H9 (cell line): ENCODE results near the gene EFCAB6. TPM values are rescaled to one million over a fixed set of nuclear protein-coding genes. Genes with fewer than 3 reads are reported as not detected.

Experiments
- DNase-seq: peaks from one replicate; pipeline ENCODE4 v3.0.0-alpha.2; 2017
- H2AFZ ChIP-seq: one replicate; pipeline ENCODE4 v1.6.1; 2013; ENCODE audit warnings: mild to moderate bottlenecking, low read length, control low read depth, moderate library complexity
- H2AK5ac ChIP-seq: 2 replicates; pipeline ENCODE4 v1.6.1; 2013; ENCODE audit warnings: low read length, control low read depth, mixed read lengths; ENCODE audit not compliant: insufficient read length
- H2BK120ac ChIP-seq: one replicate; pipeline ENCODE4 v1.6.1; 2013; ENCODE audit warnings: low read depth, mild to moderate bottlenecking, low read length, control low read depth, inconsistent platforms; ENCODE audit not compliant: poor library complexity, severe bottlenecking
- H2BK12ac ChIP-seq: 2 replicates; pipeline ENCODE4 v1.6.1; 2013; ENCODE audit warnings: low read length, control low read depth, mixed read lengths, low read depth; ENCODE audit not compliant: insufficient read length
- H2BK15ac ChIP-seq: 2 replicates; pipeline ENCODE4 v1.6.1; 2013; ENCODE audit warnings: low read depth, low read length, control low read depth
- H2BK20ac ChIP-seq: one replicate; pipeline ENCODE4 v1.6.1; 2013; ENCODE audit warnings: low read depth, mild to moderate bottlenecking, low read length, control low read depth, inconsistent platforms; ENCODE audit not compliant: poor library complexity, severe bottlenecking
- H2BK5ac ChIP-seq: 2 replicates; pipeline ENCODE4 v1.6.1; 2013; ENCODE audit warnings: low read length, control low read depth, mixed read lengths; ENCODE audit not compliant: insufficient read length
- H3K14ac ChIP-seq: 2 replicates; pipeline ENCODE4 v1.6.1; 2013; ENCODE audit warnings: low read length, control low read depth; ENCODE audit not compliant: insufficient read depth
- H3K18ac ChIP-seq: 2 replicates; pipeline ENCODE4 v1.6.1; 2013; ENCODE audit warnings: low read depth, mild to moderate bottlenecking, mixed read lengths, low read length, control low read depth; ENCODE audit not compliant: insufficient read length
- H3K23ac ChIP-seq: 2 replicates; pipeline ENCODE4 v1.6.1; 2013; ENCODE audit warnings: low read length, control low read depth, mixed read lengths, low read depth; ENCODE audit not compliant: insufficient read length
- H3K23me2 ChIP-seq: 2 replicates; pipeline ENCODE4 v1.6.1; 2013; ENCODE audit warnings: low read depth, mild to moderate bottlenecking, mixed read lengths, low read length, control low read depth; ENCODE audit not compliant: insufficient read length, poor library complexity, severe bottlenecking
- H3K27ac ChIP-seq: 2 replicates; pipeline ENCODE4 v1.5.1; 2013; ENCODE audit warnings: low read length, control low read depth, mixed read lengths, low read depth; ENCODE audit not compliant: insufficient read length
- H3K27me3 ChIP-seq: 2 replicates; pipeline ENCODE4 v1.6.1; 2013; ENCODE audit warnings: low read length, control low read depth, inconsistent platforms; ENCODE audit not compliant: insufficient read depth
- H3K4ac ChIP-seq: 2 replicates; pipeline ENCODE4 v1.6.1; 2013; ENCODE audit warnings: low read depth, mild to moderate bottlenecking, control low read depth, inconsistent platforms, low read length, moderate library complexity
- H3K4me1 ChIP-seq: 2 replicates; pipeline ENCODE4 v1.6.1; 2013; ENCODE audit warnings: low read length, control low read depth, inconsistent platforms; ENCODE audit not compliant: insufficient read depth
- H3K4me2 ChIP-seq: 2 replicates; pipeline ENCODE4 v1.6.1; 2013; ENCODE audit warnings: low read length, control low read depth, mixed read lengths; ENCODE audit not compliant: insufficient read length, insufficient read depth
- H3K56ac ChIP-seq: 2 replicates; pipeline ENCODE4 v1.6.1; 2013; ENCODE audit warnings: low read depth, mild to moderate bottlenecking, mixed read lengths, low read length, control low read depth; ENCODE audit not compliant: insufficient read length
- H3K79me1 ChIP-seq: 2 replicates; pipeline ENCODE4 v1.6.1; 2013; ENCODE audit warnings: low read depth, mild to moderate bottlenecking, moderate library complexity, low read length, control low read depth, inconsistent platforms; ENCODE audit not compliant: insufficient read depth, poor library complexity, severe bottlenecking
- H3K79me2 ChIP-seq: 2 replicates; pipeline ENCODE4 v1.6.1; 2013; ENCODE audit warnings: low read length, control low read depth, inconsistent platforms; ENCODE audit not compliant: insufficient read depth
- H3K9ac ChIP-seq: 2 replicates; pipeline ENCODE4 v1.6.1; 2013; ENCODE audit warnings: low read length, control low read depth, mixed read lengths; ENCODE audit not compliant: insufficient read length; ENCODE audit errors: extremely low read depth
- H3K9me3 ChIP-seq: one replicate; pipeline ENCODE4 v1.6.1; 2013; ENCODE audit warnings: low read depth, low read length, inconsistent platforms; ENCODE audit not compliant: control insufficient read depth
- H3T11ph ChIP-seq: one replicate; pipeline ENCODE4 v1.6.1; 2013; ENCODE audit warnings: mild to moderate bottlenecking, low read length, control low read depth, inconsistent platforms
- H4K20me1 ChIP-seq: one replicate; pipeline ENCODE4 v1.6.1; 2013; ENCODE audit not compliant: control insufficient read depth, insufficient read length, insufficient read depth
- H4K5ac ChIP-seq: 2 replicates; pipeline ENCODE4 v1.6.1; 2013; ENCODE audit warnings: low read depth, mild to moderate bottlenecking, mixed read lengths, low read length, control low read depth; ENCODE audit not compliant: insufficient read length
- H4K8ac ChIP-seq: replicated peaks from 2 replicates; pipeline ENCODE4 v1.6.1; 2013; ENCODE audit warnings: low read length, control low read depth, mixed read lengths, low read depth; ENCODE audit not compliant: insufficient read length
- H4K91ac ChIP-seq: 2 replicates; pipeline ENCODE4 v1.6.1; 2013; ENCODE audit warnings: low read depth, mild to moderate bottlenecking, moderate library complexity, mixed read lengths, low read length, control low read depth; ENCODE audit not compliant: insufficient read length
- H3K27ac Mint-ChIP-seq, 3 experiments: 2 replicates in 2 of 3; 3 replicates in 1 of 3; pipeline ENCODE4 v1.8.0; 2020 to 2021; ENCODE audit warnings: mixed read lengths in 3 of 3, mild to moderate bottlenecking in 1 of 3, moderate library complexity in 1 of 3
- H3K27me3 Mint-ChIP-seq: 2 replicates; pipeline ENCODE4 v1.8.0; 2021; ENCODE audit warnings: low read depth, mild to moderate bottlenecking, moderate library complexity, mixed read lengths
- H3K36me3 Mint-ChIP-seq, 3 experiments: 2 replicates in 2 of 3; 3 replicates in 1 of 3; pipeline ENCODE4 v1.8.0; 2020 to 2021; ENCODE audit warnings: low read depth in 3 of 3, mixed read lengths in 3 of 3; ENCODE audit not compliant: insufficient read depth in 1 of 3
- H3K4me1 Mint-ChIP-seq, 2 experiments: 2 replicates each; pipeline ENCODE4 v1.8.0; 2020; ENCODE audit warnings: mixed read lengths in 2 of 2
- H3K4me3 Mint-ChIP-seq, 2 experiments: 2 replicates in 1 of 2; 3 replicates in 1 of 2; pipeline ENCODE4 v1.8.0; 2020 to 2021; ENCODE audit warnings: mild to moderate bottlenecking in 2 of 2, mixed read lengths in 2 of 2, moderate library complexity in 1 of 2
- H3K9me3 Mint-ChIP-seq, 2 experiments: 2 replicates in 1 of 2; 3 replicates in 1 of 2; pipeline ENCODE4 v1.8.0; 2020; ENCODE audit warnings: mild to moderate bottlenecking in 2 of 2, mixed read lengths in 2 of 2, moderate library complexity in 1 of 2
- CTCF ChIP-seq: fragments of 200-600 bp; sonication (generic); conservative IDR thresholded peaks from 3 replicates; pipeline ENCODE4 v1.8.0; 2021; ENCODE audit warnings: antibody characterized with exemption, mild to moderate bottlenecking
- WGBS: extraction: QIAGEN DNeasy Blood & Tissue Kit; methylation state at CpG from one replicate; pipeline ENCODE4 v1.1.7; 2013; ENCODE audit warnings: missing lambda C conversion rate, low lambda C conversion rate, mixed read lengths; ENCODE audit not compliant: insufficient read length; ENCODE audit errors: extremely low coverage; 5-methylcytosine and 5-hydroxymethylcytosine counted together
- total RNA-seq: library from RNA; stranded (reverse); gene quantifications from 2 replicates; pipeline ENCODE4 v1.2.1, GENCODE V29; 2021

EFCAB6 gene
- total RNA-seq, 1 experiment from 2014 or later: 0.31 TPM

- H3K4me3 Mint-ChIP-seq: no peak overlapping the region
- 100% methylated on average over 1 of the region's 1 CpG for WGBS
Measured at GRCh38 chr22:43669190-43669589, 142.9 kb downstream of the EFCAB6 start.

More at GRCh38 chr22:43669190-43669589, 142.9 kb downstream of the EFCAB6 start:
- Histone ChIP-seq H4K20me1 (no peaks in the 10 kb centered on the region), H4K8ac (no peak overlapping the region), H2BK120ac (no peak overlapping the region), H3K27me3 (no peaks in the 10 kb centered on the region), H2AFZ (no peak overlapping the region), H3K9ac (no peak overlapping the region), H3K79me1 (no peaks in the 10 kb centered on the region), H3K23ac (no peak overlapping the region), H2AK5ac (no peak overlapping the region), H2BK15ac (no peak overlapping the region), H3K14ac (no peak overlapping the region), H3K27ac (no peak overlapping the region), H4K91ac (no peak overlapping the region), H4K5ac (no peak overlapping the region), H3K23me2 (no peaks in the 10 kb centered on the region), H2BK12ac (no peak overlapping the region), H2BK5ac (no peak overlapping the region), H3K56ac (no peak overlapping the region), H3T11ph (no peak overlapping the region), H3K9me3 (no peaks in the 10 kb centered on the region), H3K4ac (no peak overlapping the region), H3K79me2 (no peaks in the 10 kb centered on the region), H3K18ac (no peak overlapping the region), H3K4me2 (no peak overlapping the region), H2BK20ac (no peak overlapping the region), H3K4me1 (no peaks in the 10 kb centered on the region)
- Mint-ChIP-seq H3K27me3 (peaks cover 6% of the 10 kb centered on the region), H3K36me3 (peaks cover 0 to 2% (median 0%) of the 10 kb centered on the region in 3 experiments; a peak in 2 of 7 replicates), H3K4me1 (no peaks in the 10 kb centered on the region), H3K9me3 (peaks cover 0 to 4% of the 10 kb centered on the region in 2 experiments; a peak in 1 of 5 replicates), H3K27ac (no peak overlapping the region)
- DNase-seq: no peak
- no peak for TF ChIP-seq CTCF
